ENCODE measurements around the gene CREB3L2. TPM values are rescaled to one million over a fixed set of nuclear protein-coding genes. Genes with fewer than 3 reads are reported as not detected.
"Not testable (repeated sequence)": the region's sequence is repeated elsewhere in the genome, so short reads cannot be mapped to it uniquely, and the experiment has no call there.

CREB3L2 gene
- 61.8 TPM for total RNA-seq
- long read RNA-seq, partial matches to known transcripts = 1 of 22 reads
- long read RNA-seq, other reads (novel, unspliced or antisense) = 21 of 22 reads

- DNase-seq (peak; percentile 90), ATAC-seq (peak; percentile 66)
- no peaks in the 10 kb centered on the region for H3K9me3 ChIP-seq
- H3K27ac ChIP-seq = peak within 1 kb of the TSS; percentile 87
- no peaks in the 10 kb centered on the region for H3K27me3 ChIP-seq
- H3K36me3 ChIP-seq = no peaks in the 10 kb centered on the region
- H3K4me3 ChIP-seq = peak within 1 kb of the TSS; percentile 82
- intact Hi-C loops (cut with DNase I) = no loop called here
- TF ChIP-seq CTCF (IDR thresholded peaks at IDR 0.05) = no peak
- H3K4me1 ChIP-seq = peaks cover 27% of the 10 kb centered on the region
Observed at GRCh38 chr7:138001529-138002095, at the start of gene CREB3L2. CREB3L2 (minus strand) TSS chr7:138002086; CDS start chr7:138001705, 381 bp downstream.

GRCh38 chr7:138049505-138050116 is 47.7 kb upstream of the CREB3L2 start:
- no peak for TF ChIP-seq CTCF (IDR thresholded peaks at IDR 0.05)
- no peak for DNase-seq
- no peak overlapping the region for H3K27ac ChIP-seq

GRCh38 chr7:138047907-138048306 is 46.0 kb upstream of the CREB3L2 start:
- intact Hi-C loops (cut with DNase I) = no loop called here

More at GRCh38 chr7:138049505-138050116, 47.7 kb upstream of the CREB3L2 start:
- Histone ChIP-seq H3K4me3 (no peak overlapping the region), H3K4me1 (no peaks in the 10 kb centered on the region), H3K9me3 (no peaks in the 10 kb centered on the region), H3K27me3 (no peaks in the 10 kb centered on the region), H3K36me3 (no peaks in the 10 kb centered on the region)
- no peak for ATAC-seq
- intact Hi-C loops (cut with DNase I) = no loop called here

GRCh38 chr7:138044897-138045296 is 43.0 kb upstream of the CREB3L2 start:
- no peak for ATAC-seq
- H3K4me3 ChIP-seq = no peak overlapping the region
- H3K27me3 ChIP-seq = no peaks in the 10 kb centered on the region
- DNase-seq = no peak
- H3K27ac ChIP-seq = no peak overlapping the region
- no peaks in the 10 kb centered on the region for H3K4me1 ChIP-seq
- H3K36me3 ChIP-seq = no peaks in the 10 kb centered on the region
- intact Hi-C loops (cut with DNase I) = no loop called here
- TF ChIP-seq CTCF (IDR thresholded peaks at IDR 0.05) = no peak
- no peaks in the 10 kb centered on the region for H3K9me3 ChIP-seq

More at GRCh38 chr7:138047907-138048306, 46.0 kb upstream of the CREB3L2 start:
- ATAC-seq (no peak), DNase-seq (no peak)
- Histone ChIP-seq H3K4me3 (no peak overlapping the region), H3K9me3 (no peaks in the 10 kb centered on the region), H3K36me3 (no peaks in the 10 kb centered on the region), H3K4me1 (no peaks in the 10 kb centered on the region), H3K27me3 (no peaks in the 10 kb centered on the region), H3K27ac (no peak overlapping the region)
- no peak for TF ChIP-seq CTCF (IDR thresholded peaks at IDR 0.05)

GRCh38 chr7:138040063-138040462 is 38.2 kb upstream of the CREB3L2 start:
- ATAC-seq; intact Hi-C loops (cut with DNase I); H3K27ac ChIP-seq; H3K4me1 ChIP-seq; H3K27me3 ChIP-seq; H3K9me3 ChIP-seq; H3K36me3 ChIP-seq; DNase-seq; H3K4me3 ChIP-seq: not testable (repeated sequence)

GRCh38 chr7:138036135-138036534 is 34.2 kb upstream of the CREB3L2 start:
- Histone ChIP-seq H3K4me3 (no peak overlapping the region), H3K9me3 (no peaks in the 10 kb centered on the region), H3K4me1 (no peaks in the 10 kb centered on the region), H3K27ac (no peak overlapping the region), H3K36me3 (no peaks in the 10 kb centered on the region), H3K27me3 (no peaks in the 10 kb centered on the region)
- no peak for TF ChIP-seq CTCF (IDR thresholded peaks at IDR 0.05)
- DNase-seq (no peak), ATAC-seq (no peak)
- intact Hi-C loops (cut with DNase I) = no loop called here
